ENCODE data around the gene SORL1-AS1.

DNA sequence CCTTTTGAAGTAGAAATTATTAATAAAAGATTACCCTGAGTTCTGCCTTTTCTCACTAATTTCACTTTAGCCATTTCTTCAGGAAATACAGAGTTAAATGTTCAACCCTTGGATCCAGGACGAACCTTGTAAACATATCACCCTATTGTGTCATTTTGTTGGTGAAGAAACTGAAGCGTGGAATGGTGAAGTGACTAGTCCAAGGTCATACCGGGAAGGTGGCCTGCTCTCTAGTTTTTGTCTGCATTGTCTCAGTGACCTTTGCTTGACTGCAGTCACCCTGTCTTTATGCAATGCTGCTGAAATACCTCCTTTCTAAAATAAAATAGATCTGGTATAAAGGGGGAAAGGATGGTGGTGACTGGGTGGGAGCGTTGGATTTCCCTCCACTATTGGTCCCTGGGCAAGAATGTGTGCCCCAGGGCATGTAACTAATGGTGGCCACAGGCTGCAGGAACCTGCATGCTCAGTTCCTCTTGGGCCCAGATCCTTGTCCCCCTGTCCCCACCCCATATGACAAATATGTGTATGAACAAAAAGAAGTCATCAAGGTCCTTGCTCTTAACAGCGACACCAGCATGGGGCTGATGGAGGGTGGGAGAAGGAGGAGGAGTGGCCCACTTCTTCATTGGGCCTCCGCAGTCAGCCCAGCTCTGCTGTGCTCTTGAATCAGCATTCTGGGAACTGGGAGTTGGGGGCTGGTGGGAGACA lies 977 bp upstream of the SORL1-AS1 start:
- TF ChIP-seq POLR2AphosphoS5 (IDR thresholded peaks at IDR 0.05) (no peak), POLR2A (IDR thresholded peaks at IDR 0.05) (no peak)
- TF ChIP-seq, protein P1, sequence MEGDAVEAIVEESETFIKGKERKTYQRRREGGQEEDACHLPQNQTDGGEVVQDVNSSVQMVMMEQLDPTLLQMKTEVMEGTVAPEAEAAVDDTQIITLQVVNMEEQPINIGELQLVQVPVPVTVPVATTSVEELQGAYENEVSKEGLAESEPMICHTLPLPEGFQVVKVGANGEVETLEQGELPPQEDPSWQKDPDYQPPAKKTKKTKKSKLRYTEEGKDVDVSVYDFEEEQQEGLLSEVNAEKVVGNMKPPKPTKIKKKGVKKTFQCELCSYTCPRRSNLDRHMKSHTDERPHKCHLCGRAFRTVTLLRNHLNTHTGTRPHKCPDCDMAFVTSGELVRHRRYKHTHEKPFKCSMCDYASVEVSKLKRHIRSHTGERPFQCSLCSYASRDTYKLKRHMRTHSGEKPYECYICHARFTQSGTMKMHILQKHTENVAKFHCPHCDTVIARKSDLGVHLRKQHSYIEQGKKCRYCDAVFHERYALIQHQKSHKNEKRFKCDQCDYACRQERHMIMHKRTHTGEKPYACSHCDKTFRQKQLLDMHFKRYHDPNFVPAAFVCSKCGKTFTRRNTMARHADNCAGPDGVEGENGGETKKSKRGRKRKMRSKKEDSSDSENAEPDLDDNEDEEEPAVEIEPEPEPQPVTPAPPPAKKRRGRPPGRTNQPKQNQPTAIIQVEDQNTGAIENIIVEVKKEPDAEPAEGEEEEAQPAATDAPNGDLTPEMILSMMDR (IDR thresholded peaks at IDR 0.05) = no peak
